K562 (cell line): ENCODE data around the gene MAD1L1. TPM values are rescaled to one million over a fixed set of nuclear protein-coding genes. Genes with fewer than 3 reads are reported as not detected.

ENCODE experiments used
- ATAC-seq: fragments of 200-7000 bp; cut with Tn5 transposase; 3 replicates; pipeline ENCODE4 v1.9.1; 2020; ENCODE audit warnings: moderate library complexity
- BruUV-seq: library from RNA; stranded (reverse); fragments of 400-500 nt; replicated peaks from 2 replicates; lab custom pipeline; 2021; lab: Mats Ljungman, UMichigan
- CTCF ChIA-PET: fragments of 300-600 bp; formaldehyde crosslinking; extraction: SDS; loops from one replicate; lab custom pipeline; 2021; ENCODE audit warnings: low intra/inter-chr PET ratio; lab: Yijun Ruan, JAX
- POLR2A ChIA-PET: fragments of 300-600, 350-650 bp; sonication (Branson Sonifier 250); formaldehyde crosslinking; extraction: SDS; loops from one replicate; lab custom pipeline; 2021; ENCODE audit warnings: antibody characterized with exemption, inconsistent platforms; lab: Yijun Ruan, JAX
- DNase-seq, 4 experiments: peaks; one replicate each; pipeline versions ENCODE4 v3.0.0 to v3.0.0-alpha.2; 2011 to 2018; ENCODE audit warnings: low spot score in 3 of 4, mixed read lengths in 3 of 4; ENCODE audit errors: extremely low read depth in 1 of 4
- FAIRE-seq: peaks from 2 replicates; lab custom pipeline; 2011; peaks lifted over from hg19 to GRCh38; lab: Jason Lieb, UNC
- H2AFZ ChIP-seq: 2 replicates; pipeline ENCODE4 v1.6.0; 2011; ENCODE audit warnings: low read depth, low read length, control low read depth, inconsistent platforms
- H3K27ac ChIP-seq: fragments of 200-600 bp; 3 replicates; pipeline ENCODE4 v1.8.0; 2011; ENCODE audit warnings: low read depth, mild to moderate bottlenecking, control low read depth, inconsistent platforms, low read length, moderate library complexity, mixed read lengths; ENCODE audit errors: extremely low read depth
- H3K27me3 ChIP-seq, 2 experiments: fragments of 300-600 bp in 1 of 2; 2 replicates in 1 of 2; 3 replicates in 1 of 2; pipeline versions ENCODE4 v1.6.0 to v1.8.0; 2011; ENCODE audit warnings: inconsistent platforms in 2 of 2, low read length in 2 of 2, mild to moderate bottlenecking in 1 of 2, mixed read lengths in 1 of 2, moderate library complexity in 1 of 2; ENCODE audit not compliant: control insufficient read depth in 2 of 2, insufficient read depth in 2 of 2
- H3K36me3 ChIP-seq: fragments of 300-600 bp; 3 replicates; pipeline ENCODE4 v1.8.0; 2011; ENCODE audit warnings: mild to moderate bottlenecking, low read length, inconsistent platforms; ENCODE audit not compliant: control insufficient read depth, insufficient read depth
- H3K4me1 ChIP-seq, 2 experiments: fragments of 200-600 bp in 1 of 2; replicated peaks in 1 of 2; 2 replicates in 1 of 2; 3 replicates in 1 of 2; pipeline versions ENCODE4 v1.5.1 to v1.8.0; 2011; ENCODE audit warnings: inconsistent platforms in 2 of 2, low read length in 2 of 2, mild to moderate bottlenecking in 1 of 2, mixed read lengths in 1 of 2, moderate library complexity in 1 of 2; ENCODE audit not compliant: control insufficient read depth in 2 of 2, insufficient read depth in 2 of 2
- H3K4me2 ChIP-seq: 2 replicates; pipeline ENCODE4 v1.6.1; 2011; ENCODE audit warnings: low read length, control low read depth, inconsistent platforms, mixed read lengths; ENCODE audit not compliant: insufficient read depth
- H3K4me3 ChIP-seq: fragments of 200-600 bp; sonication (generic), shearing (Covaris generic); 2 replicates; pipeline ENCODE4 v1.5.1; 2016; ENCODE audit warnings: control low read depth, inconsistent platforms
- H3K79me2 ChIP-seq: fragments of 200-600 bp; 3 replicates; pipeline ENCODE4 v1.8.0; 2011; ENCODE audit warnings: low read length, inconsistent platforms; ENCODE audit not compliant: control insufficient read depth, insufficient read depth
- H3K9ac ChIP-seq, 2 experiments: 2 replicates each; pipeline versions ENCODE4 v1.6.0 to v1.6.1; 2011; ENCODE audit warnings: low read depth in 2 of 2, low read length in 2 of 2, control low read depth in 1 of 2, inconsistent platforms in 1 of 2, mild to moderate bottlenecking in 1 of 2, mixed read lengths in 1 of 2; ENCODE audit not compliant: insufficient read depth in 1 of 2
- H3K9me1 ChIP-seq: one replicate; pipeline ENCODE4 v1.6.0; 2011; ENCODE audit warnings: inconsistent platforms, mild to moderate bottlenecking, low read length, moderate library complexity; ENCODE audit not compliant: control insufficient read depth, insufficient read depth
- H3K9me3 ChIP-seq: replicated peaks from 2 replicates; pipeline ENCODE4 v1.5.1; 2011; ENCODE audit warnings: low read depth, low read length, inconsistent platforms; ENCODE audit not compliant: control insufficient read depth, insufficient read depth
- H4K20me1 ChIP-seq: replicated peaks from 2 replicates; pipeline ENCODE4 v1.6.1; 2011; ENCODE audit warnings: low read length, inconsistent platforms, mixed read lengths; ENCODE audit not compliant: control insufficient read depth, insufficient read depth
- ATF6 ChIP-seq: sonication (generic); formaldehyde crosslinking; IDR thresholded peaks from 2 replicates; pipeline ENCODE4 v1.4.0; 2020; ENCODE audit warnings: mild to moderate bottlenecking, missing genetic modification reagents
- E2F3 ChIP-seq: fragments of 250-450 bp; sonication (Bioruptor Pico); IDR thresholded peaks from 2 replicates; pipeline ENCODE4 v1.4.0; 2020; ENCODE audit warnings: mild to moderate bottlenecking
- KAT8 ChIP-seq: fragments of 450-650 bp; IDR thresholded peaks from 2 replicates; pipeline ENCODE4 v1.6.1; 2016; ENCODE audit warnings: low read depth, mild to moderate bottlenecking
- NCOA2 ChIP-seq, 2 experiments: fragments of 450-650 bp; IDR thresholded peaks; 2 replicates each; pipeline ENCODE4 v1.6.1; 2018; ENCODE audit warnings: mild to moderate bottlenecking in 2 of 2, moderate library complexity in 1 of 2; ENCODE audit not compliant: partially characterized antibody in 2 of 2
- PHB2 ChIP-seq: fragments of 450-650 bp; IDR thresholded peaks from 2 replicates; pipeline ENCODE4 v1.6.1; 2017; ENCODE audit warnings: low read depth
- PYGO2 ChIP-seq: fragments of 450-650 bp; IDR thresholded peaks from 2 replicates; pipeline ENCODE4 v1.6.1; 2016; ENCODE audit warnings: mild to moderate bottlenecking, missing genetic modification characterization, moderate library complexity, missing compliant biosample characterization
- RB1 ChIP-seq: fragments of 450-650 bp; IDR thresholded peaks from 2 replicates; pipeline ENCODE4 v1.6.1; 2017; ENCODE audit warnings: low read depth, mild to moderate bottlenecking
- RHOXF2B ChIP-seq: fragments of 250-450 bp; sonication (Bioruptor Pico); conservative IDR thresholded peaks from 2 replicates; pipeline ENCODE4 v1.5.1; 2021
- SMC3 ChIP-seq: conservative IDR thresholded peaks from 2 replicates; pipeline ENCODE4 v1.6.1; 2011; ENCODE audit warnings: low read depth, low read length, improper control_type of control experiment; ENCODE audit not compliant: insufficient read depth
- SREBF2 ChIP-seq: sonication (generic); formaldehyde crosslinking; IDR thresholded peaks from 2 replicates; pipeline ENCODE4 v1.4.0; 2020; ENCODE audit warnings: mild to moderate bottlenecking, missing genetic modification reagents
- ZNF232 ChIP-seq: sonication (generic); formaldehyde crosslinking; IDR thresholded peaks from 2 replicates; pipeline ENCODE4 v1.8.0; 2022; ENCODE audit warnings: mild to moderate bottlenecking, missing genetic modification reagents
- ZNF644 ChIP-seq: fragments of 200-800 bp; sonication (Bioruptor generic); IDR thresholded peaks from 2 replicates; pipeline ENCODE4 v1.6.1; 2016; ENCODE audit warnings: low read depth, missing genetic modification characterization, missing compliant biosample characterization
- WGBS: fragments of 100-300 bp; shearing (Covaris generic); methylation state at CpG from one replicate; pipeline ENCODE4 v1.1.6; 2016; ENCODE audit warnings: low coverage, mixed read lengths; ENCODE audit not compliant: insufficient coverage; ENCODE audit errors: missing lambda C conversion rate; 5-methylcytosine and 5-hydroxymethylcytosine counted together
- in situ Hi-C: fragments of 300-500 bp; cut with MboI; formaldehyde crosslinking; loops from 4 replicates; pipeline ENCODE4 v1.15.0; 2018; ENCODE audit warnings: inconsistent platforms, mixed read lengths
- intact Hi-C: fragments of 100-400 bp; cut with micrococcal nuclease; formaldehyde crosslinking; loops from 2 replicates; pipeline ENCODE4 v1.14.2; 2022
- polyA plus RNA-seq, 8 experiments: library from polyadenylated mRNA; depleted of rRNA in 4 of 8; stranded (reverse) in 5 of 8; unstranded in 3 of 8; fragments of >200 nt; fragmentation: Nextera tagmentation in 2 of 8; fragmentation: Illumina TruSeq in 1 of 8; extraction: Ambion mirVana in 2 of 8; extraction: Trizol in 1 of 8; gene quantifications; 2 replicates each; pipeline versions ENCODE4 v1.2.1 to v1.2.3, GENCODE V29; 2011 to 2014; ENCODE audit warnings: inconsistent platforms in 1 of 8, missing spikeins in 1 of 8
- total RNA-seq, 7 experiments: library from RNA; depleted of rRNA in 6 of 7; stranded (reverse); fragments of >200 nt in 6 of 7; fragmentation: Illumina TruSeq in 2 of 7; extraction: Trizol in 2 of 7; gene quantifications; 2 replicates each; pipeline versions ENCODE4 v1.2.1 to v1.2.3, GENCODE V29; 2011 to 2021; ENCODE audit warnings: low replicate concordance in 1 of 7

Gene MAD1L1
- total and polyA plus RNA-seq, 9 of the 15 experiments (the other 6 are each of a cell fraction or from before 2014, with no cell fraction given), result 1.7 to 89.7 (median 18.0) TPM

GRCh38 chr7:1994931-1995330, 237.8 kb downstream of the MAD1L1 start:
- no peaks in the 10 kb centered on the region for H3K27me3 ChIP-seq
- no peak for TF ChIP-seq ZNF232 (CRISPR knock-in tag)
- no peak for TF ChIP-seq SMC3
- no peak for TF ChIP-seq ATF6 (CRISPR knock-in tag)
- no peak for TF ChIP-seq RHOXF2B
- no peak for TF ChIP-seq E2F3 (CRISPR knock-in tag)
- no peak for TF ChIP-seq KAT8
- no peak for TF ChIP-seq ZNF644 (tag)
- no peak for TF ChIP-seq RB1
- no peak for TF ChIP-seq NCOA2 (IDR thresholded peaks at IDR 0.05; ENCODE audit: partially characterized antibody in 2 of 2)
- TF ChIP-seq PHB2, result no peak
- TF ChIP-seq SREBF2 (CRISPR knock-in tag), result no peak
- TF ChIP-seq PYGO2 (tag), result no peak
- no peaks in the 10 kb centered on the region for H3K79me2 ChIP-seq
- H3K9me3 ChIP-seq, result no peaks in the 10 kb centered on the region
- in situ Hi-C loops (no loop called here), intact Hi-C loops (no loop called here)
- ATAC-seq, result no peak
- peaks cover 2% of the 10 kb centered on the region for H3K9me1 ChIP-seq
- no peak overlapping the region for H3K27ac ChIP-seq
- no peak overlapping the region for H3K4me3 ChIP-seq
- H3K36me3 ChIP-seq, result no peaks in the 10 kb centered on the region
- peak overlapping the region in 1 of 2 experiments; percentile 35; a peak in 1 of 4 replicates for H3K9ac ChIP-seq
- ChIA-PET CTCF (no interaction called here), POLR2A (interaction anchor here (0.6 kb wide), 1 partner anchor 148 kb away, joined by 4 read pairs; no protein-coding TSS in a partner anchor)
- no peak overlapping the region for H3K4me2 ChIP-seq
- no peak for DNase-seq
- WGBS, result 89% methylated on average over 13 of the region's 13 CpGs
- BruUV-seq, result no TSS peak
- no peaks in the 10 kb centered on the region for H4K20me1 ChIP-seq
- no peak overlapping the region for H2AFZ ChIP-seq
- H3K4me1 ChIP-seq, result peaks cover 0 to 26% of the 10 kb centered on the region in 2 experiments; a peak in 2 of 5 replicates
- FAIRE-seq, result no peak
